Myocyte (in vitro differentiated cells): Measurements from ENCODE around the gene CYP2A6. TPM values are rescaled to one million over a fixed set of nuclear protein-coding genes. Genes with fewer than 3 reads are reported as not detected.

Experiments
- DNase-seq: peaks from one replicate; pipeline ENCODE4 v3.0.0-alpha.2; 2012; ENCODE audit warnings: low read depth
- total RNA-seq: library from RNA; depleted of rRNA; stranded (reverse); fragments of >200 nt; gene quantifications from 2 replicates; pipeline ENCODE4 v1.2.3, GENCODE V29; 2014

CYP2A6 gene
- total RNA-seq, 1 donor from 2014 or later = not detected

DNA sequence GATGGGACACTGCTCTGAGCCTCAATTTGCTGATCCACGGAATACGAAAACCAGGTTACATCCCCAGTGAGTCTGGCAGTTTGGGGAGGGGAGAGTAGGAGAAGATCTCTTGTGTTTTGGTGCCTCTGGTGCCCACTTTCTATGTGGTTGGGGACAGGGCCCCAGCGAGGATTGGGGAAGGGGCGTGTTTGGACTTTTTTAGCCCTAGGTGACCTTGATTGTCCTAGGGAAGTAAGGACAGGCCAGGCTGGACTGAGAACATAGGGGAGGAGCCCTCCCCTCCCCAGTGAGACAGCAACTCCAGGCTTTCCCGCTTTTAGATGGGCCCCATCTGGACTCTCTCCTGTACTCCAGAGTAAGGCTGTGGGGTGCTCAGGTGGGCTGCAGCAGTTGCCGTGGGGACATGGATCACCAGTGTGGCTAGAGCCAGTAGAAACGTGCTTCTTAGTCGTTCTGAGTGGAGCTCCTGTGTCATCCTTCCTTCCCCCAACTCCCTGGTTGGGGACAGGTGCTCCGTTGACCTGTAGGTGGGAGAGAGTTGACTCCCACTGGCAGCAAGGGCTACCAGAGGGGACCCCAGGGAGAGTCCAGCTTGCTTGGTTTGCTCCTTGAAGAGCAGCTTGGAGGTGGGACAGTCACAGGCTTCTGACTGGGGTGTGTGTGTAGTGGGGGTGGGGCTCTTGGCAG lies 46.9 kb downstream of the CYP2A6 start:
- no peak for DNase-seq

DNA sequence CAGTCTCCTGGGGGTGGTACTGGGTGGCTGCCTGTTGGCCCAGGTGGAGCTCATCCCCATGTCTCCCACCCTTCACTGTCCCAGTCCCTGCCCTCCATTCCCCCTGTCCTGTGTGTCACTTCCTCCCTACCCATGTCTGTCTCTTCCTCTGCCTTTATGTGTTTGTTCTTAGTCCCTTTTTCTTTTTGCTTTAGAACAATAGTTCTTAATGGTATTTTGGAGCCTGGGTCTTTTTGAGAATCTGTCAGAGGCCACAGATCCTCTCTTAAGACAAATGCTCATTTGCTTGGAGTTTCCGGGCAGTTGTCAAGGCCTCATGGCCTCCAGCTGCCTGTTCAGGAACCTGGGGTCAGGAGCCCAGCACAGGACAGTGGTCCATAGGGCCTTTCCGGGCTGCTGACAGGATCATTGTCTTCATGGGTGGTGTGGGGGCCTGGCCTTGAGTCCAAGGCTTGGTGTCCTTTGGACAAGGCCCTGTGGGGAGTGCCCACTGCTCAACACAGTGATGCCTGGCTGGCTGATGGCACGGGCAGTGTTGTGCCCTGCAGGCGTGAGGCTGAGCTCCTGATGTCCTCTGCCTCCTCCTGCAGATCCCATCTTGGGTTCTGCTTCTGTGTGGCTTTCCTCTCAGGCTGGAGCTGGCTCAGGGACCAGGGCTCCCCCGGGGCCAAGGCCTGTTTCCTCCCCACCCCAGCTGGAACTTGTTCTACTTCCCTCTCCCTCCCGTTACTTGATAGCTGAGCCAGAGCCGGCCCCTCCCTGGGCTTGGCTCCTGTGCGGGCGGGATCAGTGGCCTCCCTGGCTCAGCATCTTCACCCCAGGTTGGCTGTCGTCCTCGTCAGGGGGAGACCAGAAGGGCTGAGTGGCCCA lies 47.7 kb downstream of the CYP2A6 start:
- DNase-seq = no peak

DNA sequence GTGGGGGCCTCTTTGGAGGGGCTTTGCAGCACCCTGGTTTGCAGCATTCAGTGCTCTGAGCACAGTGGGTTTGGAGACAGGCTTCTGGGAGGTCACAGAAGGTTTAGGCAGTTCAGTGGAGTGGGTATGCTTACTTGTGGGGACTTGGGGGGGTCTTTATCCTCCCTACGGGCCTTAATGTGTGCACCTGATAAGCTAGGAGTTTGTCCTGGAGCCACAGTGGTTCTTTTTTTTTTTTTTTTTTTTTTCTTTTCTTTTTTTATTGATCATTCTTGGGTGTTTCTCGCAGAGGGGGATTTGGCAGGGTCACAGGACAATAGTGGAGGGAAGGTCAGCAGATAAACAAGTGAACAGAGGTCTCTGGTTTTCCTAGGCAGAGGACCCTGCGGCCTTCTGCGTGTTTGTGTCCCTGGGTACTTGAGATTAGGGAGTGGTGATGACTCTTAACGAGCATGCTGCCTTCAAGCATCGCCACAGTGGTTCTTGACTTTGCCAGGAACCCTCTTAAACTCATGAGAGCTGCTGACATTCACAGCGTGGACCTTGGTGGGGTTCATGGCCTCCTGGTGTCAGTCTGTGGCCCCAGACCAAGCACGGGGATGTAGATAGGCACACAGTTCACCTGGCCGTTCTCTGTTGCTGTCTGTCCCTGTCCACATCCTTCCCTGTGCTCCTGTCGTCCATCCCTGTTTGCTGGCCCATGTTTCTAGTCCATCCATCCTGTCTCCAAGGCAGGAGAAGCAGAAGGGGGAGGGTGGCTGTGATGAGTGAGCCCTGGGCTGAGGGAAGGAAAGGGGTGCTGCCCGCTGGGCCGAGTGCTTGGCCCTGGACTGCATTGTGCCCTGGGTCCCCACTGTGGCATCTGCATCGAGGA lies 48.6 kb downstream of the CYP2A6 start:
- DNase-seq = no peak

- no peak for DNase-seq
These were observed 49.3 kb downstream of the CYP2A6 start for GRCh38 chr19:40800997-40801377.

GRCh38 chr19:40800339-40800996 lies 49.8 kb downstream of the CYP2A6 start:
- no peak for DNase-seq

- DNase-seq = no peak
These were observed 50.5 kb downstream of the CYP2A6 start for GRCh38 chr19:40799558-40800338.

DNA sequence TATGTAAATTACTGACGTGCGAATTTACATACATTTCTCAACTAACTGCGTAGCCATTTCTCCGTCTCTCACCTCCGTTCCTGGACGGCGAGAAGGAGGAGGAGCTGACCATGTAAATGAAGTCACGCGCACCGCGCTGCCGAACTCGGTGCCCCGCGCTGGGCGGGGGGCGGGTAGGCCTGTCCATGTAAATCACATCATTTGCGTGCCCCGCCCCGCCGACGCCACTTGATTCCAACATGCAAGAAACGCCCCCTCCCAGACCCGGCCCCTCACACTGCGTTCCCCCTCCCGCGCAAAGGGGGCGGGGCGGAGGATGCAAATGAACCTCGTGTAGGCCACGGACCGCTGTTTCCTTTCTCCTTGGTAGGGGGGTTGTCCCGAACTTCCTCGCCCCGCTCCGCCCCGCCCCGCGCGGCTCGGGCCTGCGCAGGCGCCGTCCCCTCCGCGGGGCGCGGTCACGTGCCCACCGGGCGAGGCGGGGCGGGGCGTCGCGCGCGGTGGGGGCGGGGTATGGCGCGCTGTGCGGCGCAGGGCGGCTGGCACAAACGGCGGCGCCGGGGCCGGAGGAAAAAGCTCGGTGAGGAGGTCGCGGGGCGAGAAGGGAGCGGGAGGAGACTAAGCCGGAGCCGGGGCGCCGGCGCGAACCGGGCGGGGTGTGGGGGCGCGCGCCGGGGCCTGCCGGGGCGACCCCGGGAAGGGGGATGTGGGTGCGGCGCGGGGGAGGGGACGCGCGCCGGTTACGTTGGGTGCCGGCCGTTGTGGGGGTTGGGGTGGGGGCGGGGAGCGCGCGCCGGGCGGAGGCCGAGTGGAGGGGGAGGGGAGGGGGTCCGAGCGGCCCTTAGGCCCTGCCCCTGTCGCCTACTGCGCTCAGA lies 51.3 kb downstream of the CYP2A6 start, which contains the start of gene EGLN2:
TSS of gene EGLN2 (plus strand) at position 509 of the 875 bp plus-strand sequence. CDS start 1,382 bp downstream, outside the sequence.
- peak; percentile 100 for DNase-seq

- peak; percentile 64 for DNase-seq
These were observed 52.1 kb downstream of the CYP2A6 start for GRCh38 chr19:40797963-40798682.

GRCh38 chr19:40797166-40797962 lies 52.9 kb downstream of the CYP2A6 start:
- no peak for DNase-seq

Other genes starting within 250 kb of the CYP2A6 start
- 3.7 and 11.0 TPM in 2 replicates for gene LTBP4, start 249.1 kb downstream of the CYP2A6 start, total RNA-seq
- 75.4 and 112 TPM in 2 replicates for gene NUMBL, start 159.8 kb downstream of the CYP2A6 start, total RNA-seq
- 72.4 and 109 TPM in 2 replicates for gene COQ8B, start 133.6 kb downstream of the CYP2A6 start, total RNA-seq
- 14.1 and 15.6 TPM in 2 replicates for gene ITPKC, start 133.3 kb downstream of the CYP2A6 start, total RNA-seq
- 2.2 and 3.6 TPM in 2 replicates for gene ACTMAP, start 100.0 kb downstream of the CYP2A6 start, total RNA-seq
- gene SNRPA, start 99.2 kb downstream of the CYP2A6 start, total RNA-seq = 37.3 and 52.8 TPM in 2 replicates
- gene MIA, start 74.9 kb downstream of the CYP2A6 start, total RNA-seq = not detected in 2 replicates
- gene RAB4B, start 72.2 kb downstream of the CYP2A6 start, total RNA-seq = 19.6 and 21.4 TPM in 2 replicates
- gene EGLN2, start 51.3 kb downstream of the CYP2A6 start, total RNA-seq = 59.3 and 65.8 TPM in 2 replicates
- gene CYP2A7, start 31.8 kb upstream of the CYP2A6 start, total RNA-seq = not detected in 2 replicates
- not detected in 2 replicates for gene CYP2B6, start 140.8 kb upstream of the CYP2A6 start, total RNA-seq
- not detected in 2 replicates for gene CYP2A13, start 238.0 kb upstream of the CYP2A6 start, total RNA-seq